ENCODE results near the gene OSBP2. TPM values are rescaled to one million over a fixed set of nuclear protein-coding genes. Genes with fewer than 3 reads are reported as not detected.
A peak's percentile ranks its signal among the peaks of the same experiment; 100 is the strongest.

OSBP2 gene
- total RNA-seq, 1 experiment from 2014 or later, result 0.37 TPM

DNA sequence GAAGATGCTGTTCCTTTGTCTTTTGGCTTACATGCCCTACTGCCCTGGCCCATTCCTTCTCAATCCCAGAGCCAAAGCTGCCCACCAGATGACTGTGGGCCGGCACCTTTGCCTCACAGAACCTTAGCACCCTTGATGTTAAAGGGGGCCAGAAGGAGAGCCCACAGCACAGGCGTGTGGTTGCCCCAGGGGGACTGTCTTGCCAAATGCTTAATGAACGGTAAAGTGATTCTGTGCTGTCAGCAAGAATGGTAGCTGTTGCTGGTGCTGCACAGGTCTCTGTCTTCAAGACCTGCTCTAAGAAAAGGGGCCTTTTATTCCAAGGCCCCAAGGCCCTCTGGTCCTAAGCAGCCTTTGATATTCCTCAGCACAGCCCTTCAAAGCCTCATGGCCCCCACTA, 160.6 kb downstream of the OSBP2 start:
- H3K27ac ChIP-seq, result no peak overlapping the region
- H3K9me3 ChIP-seq (replicated peaks), result no peaks in the 10 kb centered on the region
- H3K4me3 ChIP-seq, result no peak overlapping the region
- H3K4me1 ChIP-seq (replicated peaks), result no peaks in the 10 kb centered on the region
- H3K36me3 ChIP-seq, result no peaks in the 10 kb centered on the region
- H3K27me3 ChIP-seq (replicated peaks), result no peaks in the 10 kb centered on the region
- DNase-seq (ENCODE audit: low read depth in 1 of 2, low spot score in 2 of 2), result no peak

DNA sequence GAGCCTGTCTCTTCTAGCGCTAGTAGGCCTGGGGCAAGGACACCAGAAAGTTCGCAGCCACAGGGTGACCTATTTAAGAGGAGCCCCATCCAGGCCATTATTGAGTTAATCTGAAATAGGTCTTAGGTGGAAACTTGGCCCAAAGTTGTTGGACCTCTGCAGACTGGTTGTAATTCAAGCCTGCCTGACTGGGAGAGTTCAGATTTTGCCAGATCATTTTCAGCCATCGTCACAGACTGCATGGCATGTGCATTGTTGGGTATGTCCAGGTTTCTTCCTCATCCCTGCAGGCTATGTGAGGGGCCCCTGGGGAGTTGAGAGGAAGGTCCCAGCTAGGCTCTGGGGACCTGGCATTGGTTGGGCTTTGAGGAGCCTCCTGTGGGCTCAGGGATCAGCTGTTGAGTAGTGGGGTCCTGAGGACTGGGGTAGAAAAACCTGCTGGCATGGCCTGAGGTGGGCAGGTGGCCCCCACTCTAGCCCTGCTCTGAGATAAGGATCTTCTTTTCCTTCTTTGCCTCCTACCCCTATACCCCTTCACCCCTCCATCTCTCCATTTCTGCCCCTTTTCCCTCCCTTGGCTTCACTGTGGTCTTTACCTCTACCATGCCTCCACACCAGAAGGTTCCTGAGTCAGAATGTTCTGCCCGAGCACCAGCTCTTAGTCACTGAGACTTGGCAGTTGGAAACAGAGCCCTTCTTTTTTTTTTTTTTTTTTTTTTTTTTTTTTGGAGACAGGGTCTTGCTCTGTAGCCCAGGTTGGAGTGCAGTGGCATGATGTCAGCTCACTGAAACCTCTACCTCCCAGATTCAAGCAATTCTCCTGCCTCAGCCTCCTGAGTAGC, 161.2 kb downstream of the OSBP2 start:
- H3K9me3 ChIP-seq (replicated peaks), result no peaks in the 10 kb centered on the region
- H3K4me1 ChIP-seq (replicated peaks), result no peaks in the 10 kb centered on the region
- no peak for DNase-seq (ENCODE audit: low read depth in 1 of 2, low spot score in 2 of 2)
- no peak overlapping the region for H3K27ac ChIP-seq
- H3K27me3 ChIP-seq (replicated peaks), result no peaks in the 10 kb centered on the region
- no peaks in the 10 kb centered on the region for H3K36me3 ChIP-seq
- no peak overlapping the region for H3K4me3 ChIP-seq

GRCh38 chr22:30856741-30857502, 162.2 kb downstream of the OSBP2 start:
- no peaks in the 10 kb centered on the region for H3K9me3 ChIP-seq (replicated peaks)
- H3K27me3 ChIP-seq (replicated peaks), result no peaks in the 10 kb centered on the region
- no peak overlapping the region for H3K4me3 ChIP-seq
- DNase-seq (ENCODE audit: low read depth in 1 of 2, low spot score in 2 of 2), result no peak
- no peaks in the 10 kb centered on the region for H3K4me1 ChIP-seq (replicated peaks)
- H3K27ac ChIP-seq, result no peak overlapping the region
- H3K36me3 ChIP-seq, result no peaks in the 10 kb centered on the region

- no peak overlapping the region for H3K4me3 ChIP-seq
- no peaks in the 10 kb centered on the region for H3K36me3 ChIP-seq
- no peak overlapping the region for H3K27ac ChIP-seq
- no peak for DNase-seq (ENCODE audit: low read depth in 1 of 2, low spot score in 2 of 2)
- no peaks in the 10 kb centered on the region for H3K27me3 ChIP-seq (replicated peaks)
- no peaks in the 10 kb centered on the region for H3K4me1 ChIP-seq (replicated peaks)
- no peaks in the 10 kb centered on the region for H3K9me3 ChIP-seq (replicated peaks)
Observed at GRCh38 chr22:30857791-30858190, 163.1 kb downstream of the OSBP2 start.

DNA sequence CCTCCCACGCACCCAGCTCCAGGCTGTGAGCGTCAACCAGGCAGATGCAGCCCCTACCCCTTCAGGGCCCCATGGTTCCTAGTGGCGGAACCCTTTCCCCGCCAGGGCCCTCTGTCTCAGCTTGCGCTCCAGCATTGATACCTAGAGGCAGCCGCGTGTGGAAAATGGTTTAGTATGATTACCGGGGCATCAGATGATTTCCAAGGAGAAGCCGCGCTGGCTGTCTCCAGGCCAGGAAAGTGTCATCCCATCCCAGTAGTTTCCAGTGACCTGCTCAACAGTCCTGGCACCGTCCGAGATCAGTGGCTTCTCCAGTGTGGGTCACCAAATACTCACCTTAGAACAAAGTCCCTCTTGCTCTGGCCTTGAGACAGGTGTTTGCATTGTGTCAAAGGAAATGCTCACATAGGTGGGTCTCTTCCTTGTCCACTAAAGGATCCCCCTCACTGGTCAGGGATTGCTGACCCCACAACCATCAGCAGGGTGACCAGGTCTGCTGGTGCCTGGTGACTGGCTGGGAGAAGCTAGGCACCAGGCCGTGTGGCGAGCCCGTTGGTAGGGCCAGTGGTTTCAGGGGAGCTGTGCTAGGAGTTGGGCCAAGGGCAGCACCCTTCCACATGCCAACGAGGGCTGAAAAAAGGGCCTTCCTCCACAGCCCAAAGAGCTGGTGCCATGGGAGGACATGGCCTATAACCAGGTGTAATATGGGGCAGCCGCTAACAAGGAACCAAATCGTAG, 164.5 kb downstream of the OSBP2 start:
- Histone ChIP-seq H3K27ac (no peak overlapping the region), H3K9me3 (replicated peaks) (no peaks in the 10 kb centered on the region), H3K4me3 (no peak overlapping the region), H3K4me1 (replicated peaks) (no peaks in the 10 kb centered on the region), H3K36me3 (no peaks in the 10 kb centered on the region), H3K27me3 (replicated peaks) (no peaks in the 10 kb centered on the region)
- DNase-seq (ENCODE audit: low read depth in 1 of 2, low spot score in 2 of 2), result no peak

- Histone ChIP-seq H3K36me3 (no peaks in the 10 kb centered on the region), H3K27ac (no peak overlapping the region), H3K4me1 (replicated peaks) (no peaks in the 10 kb centered on the region), H3K4me3 (no peak overlapping the region), H3K9me3 (replicated peaks) (no peaks in the 10 kb centered on the region), H3K27me3 (replicated peaks) (no peaks in the 10 kb centered on the region)
- no peak for DNase-seq (ENCODE audit: low read depth in 1 of 2, low spot score in 2 of 2)
Observed at GRCh38 chr22:30859714-30860095, 165.0 kb downstream of the OSBP2 start.

- no peak overlapping the region for H3K27ac ChIP-seq
- H3K4me1 ChIP-seq (replicated peaks), result no peaks in the 10 kb centered on the region
- H3K27me3 ChIP-seq (replicated peaks), result no peaks in the 10 kb centered on the region
- DNase-seq (ENCODE audit: low read depth in 1 of 2, low spot score in 2 of 2), result peak in 1 of 2 experiments; percentile 33
- H3K4me3 ChIP-seq, result no peak overlapping the region
- H3K36me3 ChIP-seq, result no peaks in the 10 kb centered on the region
- no peaks in the 10 kb centered on the region for H3K9me3 ChIP-seq (replicated peaks)
Observed at GRCh38 chr22:30860176-30861105, 165.8 kb downstream of the OSBP2 start.

DNA sequence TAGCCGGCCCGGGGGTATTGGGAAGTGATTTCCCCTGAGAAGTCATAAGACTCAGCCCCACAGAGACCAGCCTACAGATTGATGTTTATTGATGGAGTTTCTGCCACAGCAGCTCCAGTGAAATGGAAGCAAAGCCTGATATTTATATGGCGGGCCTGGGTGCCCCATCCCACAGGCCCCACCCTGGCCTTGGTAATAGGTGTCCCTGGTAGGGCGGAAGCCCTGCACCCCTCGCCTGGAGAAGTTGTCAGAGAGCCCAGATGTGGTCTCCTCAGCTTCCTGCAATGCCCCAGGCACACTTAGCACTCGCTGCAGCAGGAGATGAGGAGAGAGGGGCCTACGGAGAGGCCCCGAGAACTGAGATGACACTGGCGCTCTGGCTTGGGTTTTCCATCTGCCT, 166.5 kb downstream of the OSBP2 start:
- H3K36me3 ChIP-seq, result no peaks in the 10 kb centered on the region
- H3K27me3 ChIP-seq (replicated peaks), result no peaks in the 10 kb centered on the region
- H3K4me1 ChIP-seq (replicated peaks), result no peaks in the 10 kb centered on the region
- H3K9me3 ChIP-seq (replicated peaks), result no peaks in the 10 kb centered on the region
- H3K27ac ChIP-seq, result no peak overlapping the region
- no peak for DNase-seq (ENCODE audit: low read depth in 1 of 2, low spot score in 2 of 2)
- no peak overlapping the region for H3K4me3 ChIP-seq

- Histone ChIP-seq H3K4me3 (no peak overlapping the region), H3K27ac (no peak overlapping the region), H3K27me3 (replicated peaks) (no peaks in the 10 kb centered on the region), H3K36me3 (no peaks in the 10 kb centered on the region), H3K4me1 (replicated peaks) (no peaks in the 10 kb centered on the region), H3K9me3 (replicated peaks) (no peaks in the 10 kb centered on the region)
- no peak for DNase-seq (ENCODE audit: low read depth in 1 of 2, low spot score in 2 of 2)
Observed at GRCh38 chr22:30861688-30862552, 167.2 kb downstream of the OSBP2 start.

DNA sequence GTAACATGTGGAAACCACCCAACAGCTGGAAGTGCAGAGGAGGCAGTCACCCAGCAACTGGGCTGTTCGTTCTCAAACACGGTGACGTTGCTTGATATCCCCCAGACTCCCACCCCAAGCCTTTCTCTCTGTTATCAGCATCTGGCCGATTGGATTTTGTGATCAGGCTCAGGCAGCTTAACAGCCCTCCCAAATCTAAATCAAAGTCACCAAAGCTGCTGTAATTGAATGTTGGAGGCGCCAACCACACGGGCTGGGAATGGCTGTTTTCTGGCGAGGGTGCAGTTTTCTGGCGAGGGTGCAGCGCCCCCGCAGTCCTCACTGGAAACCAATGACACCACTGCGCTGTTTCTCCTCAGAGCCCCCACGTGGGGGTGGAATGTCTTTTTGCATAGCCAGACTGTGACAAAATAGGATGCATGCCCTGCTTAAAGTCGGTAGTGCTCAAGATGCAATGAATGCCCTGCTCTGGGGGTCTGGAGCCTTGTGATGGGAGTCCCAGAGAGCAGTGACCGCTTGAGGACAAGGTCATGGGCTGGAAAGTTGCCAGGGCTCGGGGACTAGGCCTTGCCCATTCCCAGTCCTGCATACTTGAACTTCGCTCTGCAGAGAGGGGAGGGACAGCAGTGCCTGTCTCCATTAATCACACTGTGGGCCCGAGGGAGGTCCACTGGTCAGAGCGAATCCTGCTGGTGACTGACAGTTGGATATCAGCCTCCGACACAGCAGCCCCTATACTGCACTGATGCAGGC, 168.6 kb downstream of the OSBP2 start:
- Histone ChIP-seq H3K27me3 (replicated peaks) (no peaks in the 10 kb centered on the region), H3K4me1 (replicated peaks) (no peaks in the 10 kb centered on the region), H3K36me3 (no peaks in the 10 kb centered on the region), H3K27ac (no peak overlapping the region), H3K9me3 (replicated peaks) (no peaks in the 10 kb centered on the region), H3K4me3 (no peak overlapping the region)
- no peak for DNase-seq (ENCODE audit: low read depth in 1 of 2, low spot score in 2 of 2)

GRCh38 chr22:30864441-30865420, 170.1 kb downstream of the OSBP2 start:
- DNase-seq (ENCODE audit: low read depth in 1 of 2, low spot score in 2 of 2), result peak in 1 of 2 experiments; percentile 32

More at GRCh38 chr22:30864441-30865420, 170.1 kb downstream of the OSBP2 start:
- Histone ChIP-seq H3K4me1 (replicated peaks) (no peaks in the 10 kb centered on the region), H3K4me3 (no peak overlapping the region), H3K9me3 (replicated peaks) (no peaks in the 10 kb centered on the region), H3K27ac (no peak overlapping the region), H3K27me3 (replicated peaks) (no peaks in the 10 kb centered on the region), H3K36me3 (no peaks in the 10 kb centered on the region)
